ENCODE data around the gene SOD1.

Gene SOD1

GRCh38 chr21:31686272-31686915, 26.9 kb downstream of the SOD1 start:
- no peak for TF ChIP-seq CTCF (IDR thresholded peaks at IDR 0.05; ENCODE audit: low read depth, low read length)
- no peak overlapping the region for H3K4me3 ChIP-seq (ENCODE audit: low read depth, low read length)

- H3K4me3 ChIP-seq (ENCODE audit: low read depth, low read length) = no peak overlapping the region
- no peak for TF ChIP-seq CTCF (IDR thresholded peaks at IDR 0.05; ENCODE audit: low read depth, low read length)
Measured at GRCh38 chr21:31687108-31687507, 27.6 kb downstream of the SOD1 start.

GRCh38 chr21:31688603-31689368, 29.3 kb downstream of the SOD1 start:
- no peak overlapping the region for H3K4me3 ChIP-seq (ENCODE audit: low read depth, low read length)
- TF ChIP-seq CTCF (IDR thresholded peaks at IDR 0.05; ENCODE audit: low read depth, low read length) = no peak

GRCh38 chr21:31693222-31693621, 33.7 kb downstream of the SOD1 start:
- no peak for TF ChIP-seq CTCF (IDR thresholded peaks at IDR 0.05; ENCODE audit: low read depth, low read length)
- H3K4me3 ChIP-seq (ENCODE audit: low read depth, low read length) = no peak overlapping the region

GRCh38 chr21:31696424-31696823, 36.9 kb downstream of the SOD1 start:
- TF ChIP-seq CTCF (IDR thresholded peaks at IDR 0.05; ENCODE audit: low read depth, low read length) = no peak
- no peak overlapping the region for H3K4me3 ChIP-seq (ENCODE audit: low read depth, low read length)

GRCh38 chr21:31698461-31698860, 39.0 kb downstream of the SOD1 start:
- no peak for TF ChIP-seq CTCF (IDR thresholded peaks at IDR 0.05; ENCODE audit: low read depth, low read length)
- no peak overlapping the region for H3K4me3 ChIP-seq (ENCODE audit: low read depth, low read length)

- TF ChIP-seq CTCF (IDR thresholded peaks at IDR 0.05; ENCODE audit: low read depth, low read length) = no peak
Measured at GRCh38 chr21:31700040-31700439, 40.5 kb downstream of the SOD1 start.

More at GRCh38 chr21:31700040-31700439, 40.5 kb downstream of the SOD1 start:
- H3K4me3 ChIP-seq (ENCODE audit: low read depth, low read length) = no peak overlapping the region
